CD14-positive monocyte (primary cell): ENCODE results near the gene MAPRE2. TPM values are rescaled to one million over a fixed set of nuclear protein-coding genes. Genes with fewer than 3 reads are reported as not detected.

Experiments used
- DNase-seq, 3 donors: peaks; one replicate each; pipeline ENCODE4 v3.0.0-alpha.2; 2011 to 2022
- H2AFZ ChIP-seq: 2 replicates; pipeline ENCODE4 v1.6.0; 2012; ENCODE audit warnings: mild to moderate bottlenecking, low read depth, low read length, inconsistent platforms; ENCODE audit not compliant: insufficient read depth, poor library complexity, severe bottlenecking
- H3K27ac ChIP-seq, 2 donors: 1 replicate in 1 of 2; 2 replicates in 1 of 2; pipeline ENCODE4 v1.5.1; 2012 to 2013; ENCODE audit warnings: low read length in 2 of 2, control low read depth in 1 of 2, inconsistent platforms in 1 of 2, low read depth in 1 of 2, mild to moderate bottlenecking in 1 of 2
- H3K27me3 ChIP-seq, 2 donors: one replicate each; pipeline versions ENCODE4 v1.6.0 to v1.6.1; 2011 to 2013; ENCODE audit warnings: low read length in 2 of 2; ENCODE audit not compliant: control insufficient read depth in 2 of 2, insufficient read depth in 2 of 2
- H3K36me3 ChIP-seq, 2 donors: replicated peaks in 1 of 2; 1 replicate in 1 of 2; 2 replicates in 1 of 2; pipeline versions ENCODE4 v1.5.1 to v1.6.1; 2012 to 2013; ENCODE audit warnings: low read length in 2 of 2, control low read depth in 1 of 2, inconsistent platforms in 1 of 2, mild to moderate bottlenecking in 1 of 2; ENCODE audit not compliant: insufficient read depth in 2 of 2, control insufficient read depth in 1 of 2
- H3K4me1 ChIP-seq, 2 donors: 1 replicate in 1 of 2; 2 replicates in 1 of 2; pipeline versions ENCODE4 v1.5.1 to v1.6.1; 2012 to 2013; ENCODE audit warnings: low read length in 2 of 2, control low read depth in 1 of 2, inconsistent platforms in 1 of 2, mild to moderate bottlenecking in 1 of 2, moderate library complexity in 1 of 2; ENCODE audit not compliant: insufficient read depth in 2 of 2, control insufficient read depth in 1 of 2
- H3K4me2 ChIP-seq: replicated peaks from 2 replicates; pipeline ENCODE3; 2012; ENCODE audit warnings: low read length, moderate library complexity, mild to moderate bottlenecking; ENCODE audit not compliant: poor library complexity, severe bottlenecking; ENCODE audit errors: extremely low read depth
- H3K4me3 ChIP-seq, 3 experiments: fragments of 200-600 bp in 1 of 3; sonication (generic) in 1 of 3; replicated peaks in 1 of 3; 1 replicate in 2 of 3; 2 replicates in 1 of 3; pipeline ENCODE4 v1.5.1; 2011 to 2013; ENCODE audit warnings: low read length in 3 of 3, mild to moderate bottlenecking in 3 of 3, control low read depth in 2 of 3, low read depth in 2 of 3, inconsistent platforms in 1 of 3, moderate library complexity in 1 of 3
- H3K79me2 ChIP-seq: 2 replicates; pipeline ENCODE4 v1.6.0; 2012; ENCODE audit warnings: mild to moderate bottlenecking, control low read depth, inconsistent platforms, low read length, moderate library complexity; ENCODE audit not compliant: insufficient read depth
- H3K9ac ChIP-seq: 2 replicates; pipeline ENCODE4 v1.6.0; 2017; ENCODE audit warnings: low read length, mild to moderate bottlenecking; ENCODE audit not compliant: insufficient read depth, poor library complexity, severe bottlenecking
- H3K9me3 ChIP-seq, 2 donors: replicated peaks in 1 of 2; 1 replicate in 1 of 2; 2 replicates in 1 of 2; pipeline versions ENCODE4 v1.5.1 to v1.6.1; 2012 to 2013; ENCODE audit warnings: low read length in 2 of 2, control low read depth in 1 of 2; ENCODE audit not compliant: control insufficient read depth in 1 of 2, insufficient read depth in 1 of 2
- H4K20me1 ChIP-seq: 2 replicates; pipeline ENCODE4 v1.6.0; 2012; ENCODE audit warnings: mild to moderate bottlenecking, low read length, control low read depth, moderate library complexity; ENCODE audit not compliant: insufficient read depth
- H3K27ac Mint-ChIP-seq, 7 donors: one replicate each; pipeline ENCODE4 v1.8.0; 2020; ENCODE audit warnings: mild to moderate bottlenecking in 7 of 7, mixed read lengths in 7 of 7, moderate library complexity in 6 of 7, inconsistent platforms in 2 of 7
- H3K27me3 Mint-ChIP-seq, 3 donors: one replicate each; pipeline ENCODE4 v1.8.0; 2021 to 2022; ENCODE audit warnings: low read depth in 3 of 3, mild to moderate bottlenecking in 3 of 3, mixed read lengths in 3 of 3, moderate library complexity in 3 of 3, inconsistent platforms in 1 of 3
- H3K36me3 Mint-ChIP-seq, 2 donors: one replicate each; pipeline ENCODE4 v1.8.0; 2020; ENCODE audit warnings: mixed read lengths in 2 of 2, inconsistent platforms in 1 of 2, mild to moderate bottlenecking in 1 of 2
- H3K4me1 Mint-ChIP-seq: one replicate; pipeline ENCODE4 v1.8.0; 2020; ENCODE audit warnings: mild to moderate bottlenecking, mixed read lengths
- H3K4me3 Mint-ChIP-seq, 2 donors: one replicate each; pipeline ENCODE4 v1.8.0; 2020; ENCODE audit warnings: mild to moderate bottlenecking in 2 of 2, mixed read lengths in 2 of 2, moderate library complexity in 1 of 2
- H3K9me3 Mint-ChIP-seq, 7 donors: one replicate each; pipeline ENCODE4 v1.8.0; 2020 to 2022; ENCODE audit warnings: mixed read lengths in 7 of 7, mild to moderate bottlenecking in 6 of 7, moderate library complexity in 6 of 7, inconsistent platforms in 2 of 7
- CTCF ChIP-seq: fragments of 200-600 bp; IDR thresholded peaks from one replicate; pipeline ENCODE4 v1.8.0; 2022; ENCODE audit warnings: antibody characterized with exemption, mild to moderate bottlenecking
- WGBS: methylation state at CpG from one replicate; pipeline ENCODE4 v1.1.5; 2013; ENCODE audit warnings: missing lambda C conversion rate; ENCODE audit not compliant: insufficient coverage; 5-methylcytosine and 5-hydroxymethylcytosine counted together
- intact Hi-C, 2 donors: fragments of 100-400 bp; cut with micrococcal nuclease; formaldehyde crosslinking; loops; one replicate each; pipeline versions ENCODE4 v1.15.0 to v1.15.1; 2023
- polyA plus RNA-seq, 3 donors: library from polyadenylated mRNA; depleted of rRNA in 1 of 3; unstranded in 2 of 3; stranded (reverse) in 1 of 3; fragments of 300-500 nt in 2 of 3; fragments of >200 nt in 1 of 3; fragmentation: Illumina TruSeq in 2 of 3; gene quantifications; 1 replicate in 2 of 3; 2 replicates in 1 of 3; pipeline ENCODE4 v1.2.3, GENCODE V29; 2012 to 2021

MAPRE2 gene
- polyA plus RNA-seq, 3 donors, result 22.0 to 48.1 (median 37.1) TPM

GRCh38 chr18:35127201-35127600, 86.0 kb downstream of the MAPRE2 start:
- H3K9me3 ChIP-seq, result peaks cover 8 to 15% of the 10 kb centered on the region in 2 donors
- no peak overlapping the region for H3K9ac ChIP-seq
- Mint-ChIP-seq H3K4me1 (peaks cover 5% of the 10 kb centered on the region), H3K9me3 (peaks cover 8 to 18% (median 10%) of the 10 kb centered on the region in 7 donors), H3K4me3 (no peak overlapping the region), H3K27me3 (no peaks in the 10 kb centered on the region), H3K27ac (no peak overlapping the region), H3K36me3 (peaks cover 54 to 64% of the 10 kb centered on the region in 2 donors)
- intact Hi-C loops, result no loop called here
- H4K20me1 ChIP-seq, result peaks cover 4% of the 10 kb centered on the region
- WGBS, result no CpG with 5 or more reads among the region's 4 CpGs
- no peaks in the 10 kb centered on the region for H3K4me1 ChIP-seq
- no peak overlapping the region for H2AFZ ChIP-seq
- H3K79me2 ChIP-seq, result no peaks in the 10 kb centered on the region
- no peak overlapping the region for H3K4me3 ChIP-seq
- peaks cover 15 to 60% of the 10 kb centered on the region in 2 donors for H3K36me3 ChIP-seq
- no peaks in the 10 kb centered on the region for H3K27me3 ChIP-seq
- DNase-seq, result no peak
- TF ChIP-seq CTCF, result no peak
- H3K4me2 ChIP-seq, result no peak overlapping the region
- H3K27ac ChIP-seq, result no peak overlapping the region

GRCh38 chr18:35128675-35129074, 87.5 kb downstream of the MAPRE2 start:
- peak overlapping the region in 2 of 7 donors; percentile 42 to 58 for H3K27ac Mint-ChIP-seq
- intact Hi-C loops, result no loop called here

More at GRCh38 chr18:35128675-35129074, 87.5 kb downstream of the MAPRE2 start:
- Histone ChIP-seq H3K9me3 (peaks cover 7 to 10% of the 10 kb centered on the region in 2 donors), H3K4me3 (no peak overlapping the region), H3K9ac (no peak overlapping the region), H3K79me2 (no peaks in the 10 kb centered on the region), H3K27ac (no peak overlapping the region), H4K20me1 (peaks cover 4% of the 10 kb centered on the region), H3K4me2 (no peak overlapping the region), H3K36me3 (peaks cover 23 to 75% of the 10 kb centered on the region in 2 donors), H2AFZ (no peak overlapping the region), H3K4me1 (no peaks in the 10 kb centered on the region), H3K27me3 (no peaks in the 10 kb centered on the region)
- peaks cover 6 to 7% (median 6%) of the 10 kb centered on the region in 7 donors for H3K9me3 Mint-ChIP-seq
- peaks cover 62 to 71% of the 10 kb centered on the region in 2 donors for H3K36me3 Mint-ChIP-seq
- no peak for DNase-seq
- no peak for TF ChIP-seq CTCF
- WGBS, result 81% methylated on average over 5 of the region's 7 CpGs
- no peak overlapping the region for H3K4me3 Mint-ChIP-seq
- H3K27me3 Mint-ChIP-seq, result no peaks in the 10 kb centered on the region
- no peaks in the 10 kb centered on the region for H3K4me1 Mint-ChIP-seq
